Activated CD8-positive, alpha-beta memory T cell treated with anti-CD3 and anti-CD28 coated beads, Interleukin-2, amount 50 U/mL, for 48 hours (primary cell): Measurements from ENCODE around the gene VGF.
"Not testable (repeated sequence)": the region's sequence is repeated elsewhere in the genome, so short reads cannot be mapped to it uniquely, and the experiment has no call there.

ENCODE experiments used
- DNase-seq: peaks from one replicate; pipeline ENCODE4 v3.0.0-alpha.2; 2020

VGF gene

DNA sequence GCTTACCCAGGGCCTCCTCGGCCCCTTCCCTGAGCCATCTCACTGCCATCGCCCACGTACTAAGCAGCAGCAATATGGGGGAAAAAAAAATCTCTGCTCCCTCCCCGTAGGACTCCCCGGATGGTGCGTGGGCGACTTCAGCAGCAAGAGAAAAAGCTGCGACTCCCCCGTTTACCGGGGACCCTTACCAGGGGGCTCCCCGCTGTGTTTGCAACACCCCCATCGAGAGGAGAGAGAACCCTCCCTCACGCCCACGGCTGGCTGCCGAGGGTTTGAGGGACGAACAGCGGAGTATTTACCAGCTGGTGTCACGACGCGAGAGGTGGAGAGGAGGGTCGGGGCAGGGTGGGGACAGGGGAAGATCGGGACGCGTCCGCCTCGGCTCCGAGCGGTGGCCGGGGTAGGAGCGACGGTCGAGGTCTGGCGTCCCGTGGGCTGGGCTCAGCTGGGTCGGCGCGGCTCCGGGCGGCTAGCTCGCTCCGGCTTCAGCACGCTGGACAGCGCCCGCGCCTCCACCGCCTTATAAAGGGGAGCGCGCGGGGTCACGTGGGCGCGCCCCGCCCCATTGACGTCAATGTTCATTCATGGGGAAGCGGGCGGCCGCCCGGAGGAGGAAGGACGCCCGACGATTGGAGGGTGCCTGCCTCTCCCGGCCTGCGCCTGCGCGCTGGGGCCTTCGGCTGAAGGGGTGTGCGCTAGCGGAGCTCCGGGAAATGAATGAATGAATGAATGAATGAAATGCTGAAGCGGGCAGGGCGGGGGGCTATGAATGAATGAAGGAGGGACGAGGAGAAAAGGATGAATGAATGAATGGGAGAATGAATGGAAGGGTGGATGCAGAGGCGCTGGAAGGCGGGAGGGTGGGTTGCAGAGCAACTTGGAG lies at the start of gene VGF:
TSS of gene VGF (minus strand) at position 495 of the 883 bp plus-strand sequence. CDS start 726 bp downstream, outside the sequence.
- peak; percentile 99 for DNase-seq

DNA sequence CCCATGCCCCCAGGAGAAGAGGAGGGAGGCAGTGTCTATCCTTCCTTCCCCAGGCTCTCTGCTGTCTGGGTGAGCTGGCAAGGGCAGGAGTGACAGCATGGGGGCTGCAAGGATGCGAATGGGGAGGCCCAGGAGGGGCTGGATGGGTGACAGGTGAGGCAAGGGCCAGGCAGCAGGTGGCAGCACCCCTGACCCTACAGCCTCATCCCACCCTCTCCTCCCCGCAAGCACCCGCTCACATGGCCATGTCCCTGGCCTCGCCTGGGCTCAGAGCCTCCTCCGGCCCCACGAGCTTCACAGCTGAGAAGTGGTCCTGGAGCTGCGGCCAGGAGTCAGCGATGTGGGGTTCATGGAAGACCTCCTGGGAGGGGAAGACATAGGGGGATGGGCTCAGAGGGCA lies 46.6 kb upstream of the VGF start:
- DNase-seq, result no peak

DNA sequence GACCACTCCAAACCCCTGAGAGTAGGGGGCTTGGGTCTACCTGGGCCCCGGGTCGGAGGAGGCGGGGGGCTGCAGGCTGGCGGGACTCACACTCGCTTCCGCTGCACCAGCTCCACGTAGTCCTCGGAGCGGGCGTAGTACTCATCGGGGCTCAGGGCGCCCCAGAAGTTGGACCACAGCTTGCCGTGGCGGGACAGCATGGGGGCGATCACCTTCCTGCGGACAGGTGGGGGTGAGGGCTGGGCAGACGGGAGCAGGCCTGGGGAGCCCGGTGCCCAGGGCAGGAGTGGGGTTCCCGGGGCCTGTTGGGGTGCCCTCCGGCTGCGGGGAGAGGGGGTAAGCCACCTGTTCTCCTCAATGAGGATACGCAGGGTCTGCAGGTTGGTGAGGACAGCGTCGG lies 46.1 kb upstream of the VGF start:
- DNase-seq, result no peak

DNA sequence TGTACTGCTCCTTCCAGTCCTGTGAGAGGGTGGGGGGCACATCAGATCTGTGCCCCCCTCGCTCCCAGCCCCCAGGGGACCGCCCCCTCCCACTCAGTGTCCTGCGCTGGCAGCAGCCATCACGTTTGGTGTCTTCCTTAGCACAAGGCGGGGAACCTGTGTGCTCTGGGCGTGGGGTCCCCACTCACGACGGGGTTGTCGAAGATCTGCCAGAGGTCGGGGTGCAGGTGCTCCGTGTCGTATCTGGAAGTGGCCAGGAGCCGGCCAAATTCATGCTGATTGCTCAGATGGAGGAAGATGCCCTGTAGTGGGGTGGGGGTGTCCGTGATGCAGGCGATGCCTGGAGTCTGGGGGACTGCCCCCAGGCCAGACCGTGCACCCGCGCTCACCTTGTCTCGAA lies 44.8 kb upstream of the VGF start:
- DNase-seq, result no peak

- DNase-seq, result no peak
Measured at GRCh38 chr7:101208794-101209193, 43.4 kb upstream of the VGF start.

GRCh38 chr7:101207459-101207858 lies 42.1 kb upstream of the VGF start:
- DNase-seq, result no peak

- DNase-seq, result no peak
Measured at GRCh38 chr7:101206665-101207042, 41.3 kb upstream of the VGF start.

DNA sequence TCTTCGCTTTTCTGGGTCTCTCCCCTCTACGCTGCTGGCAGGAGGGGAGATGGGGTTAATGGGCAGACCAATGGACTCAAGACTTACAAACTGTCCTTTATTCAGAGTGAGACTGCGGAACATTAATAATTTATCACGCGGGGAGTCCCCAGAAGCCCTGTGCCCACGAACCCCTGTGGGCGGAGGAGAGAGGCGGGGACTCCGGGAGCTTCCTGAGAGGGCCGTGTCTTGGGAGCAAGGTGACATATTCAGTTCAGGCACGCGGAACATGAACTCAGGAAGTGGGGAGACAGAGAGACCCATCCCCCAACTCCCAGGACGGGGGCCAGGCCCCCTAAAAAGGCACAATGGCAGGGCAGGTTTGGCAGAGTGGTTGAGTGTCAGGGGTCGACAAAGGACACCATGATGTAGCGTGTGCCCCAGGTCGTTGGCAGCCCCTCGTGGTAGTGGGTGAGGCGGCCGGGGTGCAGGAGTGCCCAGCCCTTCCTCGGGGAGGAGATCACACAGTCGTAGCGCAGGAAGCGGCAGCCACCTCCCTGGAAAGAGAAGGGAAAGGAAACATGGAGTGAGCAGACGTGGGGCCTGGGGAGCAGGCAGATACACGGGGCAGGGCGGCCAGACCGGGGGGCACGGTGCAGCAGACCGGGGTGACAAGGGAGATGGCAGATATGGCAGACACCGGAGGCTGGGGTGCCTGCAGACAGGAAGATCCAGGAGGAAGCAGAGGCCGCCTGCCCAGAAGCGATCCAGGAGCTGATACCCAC lies 40.7 kb upstream of the VGF start:
- no peak for DNase-seq

GRCh38 chr7:101203740-101204738 lies 38.7 kb upstream of the VGF start:
- not testable (repeated sequence) for DNase-seq

DNA sequence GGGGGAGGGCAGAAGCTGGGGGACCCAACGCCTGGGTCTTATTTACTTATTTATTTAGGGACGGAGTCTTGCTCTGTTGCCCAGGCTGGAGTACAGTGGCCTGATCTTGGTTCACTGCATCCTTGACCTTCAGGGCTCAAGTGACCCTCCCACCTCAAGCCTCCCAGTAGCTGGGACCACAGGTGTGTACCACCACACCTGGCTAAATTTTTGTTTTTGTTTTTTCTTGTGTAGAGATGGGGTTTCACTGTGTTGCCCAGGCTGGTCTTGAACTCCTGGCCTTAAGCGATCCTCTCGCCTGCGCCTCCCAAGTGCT lies 37.2 kb upstream of the VGF start:
- DNase-seq, result no peak

- no peak for DNase-seq
Measured at GRCh38 chr7:101201695-101202602, 36.6 kb upstream of the VGF start.

DNA sequence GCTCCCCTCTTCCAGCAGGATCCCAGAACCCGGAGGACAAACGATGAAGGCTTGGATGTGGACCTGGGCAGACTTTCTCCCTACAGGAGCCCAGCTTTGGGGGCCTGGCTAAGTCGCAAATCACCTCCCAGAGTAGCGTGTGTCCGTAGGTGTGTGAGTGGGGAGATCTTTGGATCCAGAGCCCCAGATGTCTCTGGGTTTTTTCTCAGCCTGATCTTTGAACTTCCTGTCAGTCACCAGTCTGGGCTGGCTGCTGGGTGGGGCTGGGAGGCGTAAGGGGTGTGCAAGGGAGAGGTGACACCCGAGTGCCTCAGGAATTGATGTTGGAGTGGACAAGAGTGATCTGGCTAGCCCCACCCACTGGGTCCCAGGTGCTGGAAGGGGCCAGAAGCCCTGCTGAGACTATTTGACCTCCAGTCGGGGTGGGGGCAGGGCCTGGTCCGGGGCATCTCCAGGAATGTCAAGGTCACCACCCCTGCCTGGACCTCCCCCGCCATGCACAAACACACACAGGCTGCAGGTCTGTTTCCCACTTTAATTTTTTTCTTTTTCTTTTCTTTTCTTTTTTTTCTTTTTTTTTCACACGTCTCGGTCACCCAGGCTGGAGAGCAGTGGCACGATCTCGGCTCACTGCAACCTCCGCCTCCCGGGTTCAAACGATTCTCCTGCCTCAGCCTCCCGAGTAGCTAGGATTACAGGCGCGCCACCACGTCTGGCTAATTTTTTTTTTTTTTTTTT lies 35.7 kb upstream of the VGF start, which contains the start of gene MOGAT3:
TSS of gene MOGAT3 (minus strand) at position 175 of the 738 bp plus-strand sequence. CDS start 182 bp downstream, outside the sequence.
- DNase-seq, result no peak

DNA sequence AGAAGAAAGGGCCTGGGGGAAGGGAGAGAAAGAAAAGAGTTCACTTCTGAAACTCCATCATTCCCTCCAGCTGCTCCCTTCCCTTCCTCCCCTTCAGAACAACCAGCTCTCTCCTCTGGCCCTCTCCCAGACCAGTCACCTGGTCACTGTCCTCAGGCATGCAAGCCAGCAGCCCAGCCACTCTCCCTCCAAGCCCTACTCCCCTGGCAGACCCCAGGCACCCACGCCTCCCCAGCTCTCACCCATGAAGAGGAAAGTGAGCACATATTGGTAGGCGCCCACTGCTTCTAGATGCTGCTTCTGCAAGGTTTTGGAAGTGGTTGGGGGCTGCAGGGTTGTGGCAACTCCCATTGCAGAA lies 35.1 kb upstream of the VGF start:
- DNase-seq, result no peak

DNA sequence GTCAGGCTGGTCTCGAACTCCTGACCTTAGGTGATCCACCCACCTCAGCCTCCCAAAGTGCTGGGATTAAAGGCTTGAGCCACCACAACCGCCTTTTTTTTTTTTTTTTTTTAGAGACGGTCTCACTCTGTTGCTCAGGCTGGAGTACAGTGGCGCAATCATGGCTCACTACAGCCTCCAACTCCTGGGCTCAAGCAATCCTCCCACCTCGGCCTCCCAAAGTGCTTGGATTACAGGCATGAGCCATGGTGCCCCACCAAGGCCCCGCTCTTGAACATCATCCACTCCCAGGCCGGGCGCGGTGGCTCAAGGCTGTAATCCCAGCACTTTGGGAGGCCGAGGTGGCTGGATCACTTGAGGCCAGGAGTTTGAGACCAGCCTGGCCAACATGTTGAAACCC lies 34.2 kb upstream of the VGF start:
- DNase-seq, result not testable (repeated sequence)

GRCh38 chr7:101198476-101198875 lies 33.1 kb upstream of the VGF start:
- DNase-seq, result no peak

DNA sequence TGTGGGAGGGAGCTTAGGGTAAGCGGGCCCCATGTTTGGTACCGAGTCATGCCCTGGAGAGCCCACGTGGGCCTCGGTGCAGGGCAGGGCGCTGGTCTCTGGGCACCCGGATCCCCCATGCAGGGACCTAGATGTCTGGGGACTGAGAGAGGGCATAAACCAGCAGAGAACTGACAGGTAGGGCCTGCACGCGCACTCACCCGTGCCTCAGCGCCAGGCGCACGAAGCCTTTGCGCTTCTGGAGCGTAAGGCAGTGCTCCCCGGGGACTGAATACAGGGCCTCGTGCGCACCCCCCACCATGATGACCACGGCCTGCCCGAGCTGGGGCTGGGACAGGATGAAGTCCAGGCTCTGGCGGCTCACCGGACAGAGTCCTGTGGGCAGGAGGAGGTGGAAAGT lies 32.6 kb upstream of the VGF start:
- DNase-seq, result no peak

- no peak for DNase-seq
Measured at GRCh38 chr7:101195884-101196283, 30.5 kb upstream of the VGF start.

DNA sequence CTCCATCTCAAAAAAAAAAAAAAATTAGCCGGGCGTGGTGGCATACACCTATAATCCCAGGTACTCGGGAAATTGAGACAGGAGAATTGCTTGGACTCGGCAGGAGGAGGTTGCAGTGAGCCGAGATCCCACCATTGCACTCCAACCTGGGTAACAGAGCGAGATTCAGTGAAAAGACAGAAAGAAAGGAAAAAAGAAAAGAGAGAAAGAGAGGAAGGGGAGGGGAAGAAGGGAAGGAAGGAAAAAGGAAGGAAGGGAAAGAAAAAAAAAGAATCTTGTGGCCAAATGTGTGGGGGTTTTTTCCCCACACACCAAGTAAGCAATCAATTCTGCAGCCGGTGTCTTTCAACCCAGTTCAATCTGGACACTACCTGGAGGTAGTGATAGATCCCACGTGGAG lies 23.7 kb upstream of the VGF start:
- DNase-seq, result no peak

DNA sequence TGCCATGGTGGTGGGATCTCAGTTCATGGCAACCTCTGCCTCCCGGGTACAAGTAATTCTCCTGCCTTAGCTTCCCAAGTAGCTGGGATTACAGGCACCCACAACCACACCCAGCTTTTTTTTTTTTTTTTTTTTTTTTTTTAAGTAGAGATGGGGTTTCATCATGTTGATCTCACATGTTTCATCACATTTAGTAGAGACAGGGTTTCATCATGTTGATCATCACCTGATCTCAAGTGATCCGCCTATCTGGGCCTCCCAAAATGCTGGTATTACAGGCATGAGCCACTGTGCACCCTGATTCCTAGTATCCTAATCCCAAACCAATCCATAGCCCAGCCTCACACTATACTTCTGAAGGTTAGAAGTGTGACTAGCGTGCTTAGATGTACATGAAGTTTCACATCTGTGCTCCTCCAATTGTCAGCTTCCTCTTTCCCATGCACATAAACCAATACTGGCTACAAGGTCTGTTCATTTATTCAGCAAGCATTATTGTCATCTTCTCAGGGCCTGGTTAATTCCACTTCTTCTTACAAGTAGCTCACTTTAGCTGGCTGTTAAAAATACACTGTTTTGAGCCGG lies 21.6 kb upstream of the VGF start:
- no peak for DNase-seq

DNA sequence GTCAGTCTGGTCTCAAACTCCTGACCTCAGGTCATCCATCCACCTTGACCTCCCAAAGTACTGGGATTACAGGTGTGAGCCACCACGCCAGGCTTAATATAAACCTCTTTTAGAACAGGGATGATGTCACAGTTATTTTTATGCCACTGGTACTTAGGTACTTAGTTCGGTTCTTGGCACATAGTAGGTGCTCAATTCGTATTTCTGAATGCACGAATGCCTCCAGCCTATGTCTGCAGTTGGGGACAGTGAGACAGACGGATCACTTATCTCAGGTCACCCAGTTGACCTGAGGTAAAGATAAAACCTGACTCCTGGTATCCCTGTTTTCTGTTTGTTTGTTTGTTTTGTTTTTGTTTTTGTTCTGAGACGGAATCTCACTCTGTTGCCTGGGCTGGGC lies 20.8 kb upstream of the VGF start:
- DNase-seq, result no peak
